ENCODE measurements around the gene LMNTD1.

The LMNTD1 gene

GRCh38 chr12:25578411-25579143 lies 25.5 kb upstream of the LMNTD1 start:
- H3K4me3 ChIP-seq (ENCODE audit: low read depth, low read length) = no peak overlapping the region
- in situ Hi-C loops (cut with HindIII; ENCODE audit: low sequenced_read_pairs) = no loop called here
- no peak for TF ChIP-seq CTCF (IDR thresholded peaks at IDR 0.05; ENCODE audit: low read depth, low read length, missing control alignments)
- DNase-seq (ENCODE audit: low read depth) = no peak

- H3K4me3 ChIP-seq (ENCODE audit: low read depth, low read length) = no peak overlapping the region
- no peak for TF ChIP-seq CTCF (IDR thresholded peaks at IDR 0.05; ENCODE audit: low read depth, low read length, missing control alignments)
- in situ Hi-C loops (cut with HindIII; ENCODE audit: low sequenced_read_pairs) = no loop called here
- DNase-seq (ENCODE audit: low read depth) = no peak
Measured at GRCh38 chr12:25574761-25575160, 21.7 kb upstream of the LMNTD1 start.

- H3K4me3 ChIP-seq (ENCODE audit: low read depth, low read length) = no peak overlapping the region
- no peak for DNase-seq (ENCODE audit: low read depth)
- TF ChIP-seq CTCF (IDR thresholded peaks at IDR 0.05; ENCODE audit: low read depth, low read length, missing control alignments) = no peak
- in situ Hi-C loops (cut with HindIII; ENCODE audit: low sequenced_read_pairs) = no loop called here
Measured at GRCh38 chr12:25573346-25573745, 20.3 kb upstream of the LMNTD1 start.

GRCh38 chr12:25570418-25570817 lies 17.3 kb upstream of the LMNTD1 start:
- no peak for TF ChIP-seq CTCF (IDR thresholded peaks at IDR 0.05; ENCODE audit: low read depth, low read length, missing control alignments)
- DNase-seq (ENCODE audit: low read depth) = no peak
- in situ Hi-C loops (cut with HindIII; ENCODE audit: low sequenced_read_pairs) = no loop called here
- H3K4me3 ChIP-seq (ENCODE audit: low read depth, low read length) = no peak overlapping the region

GRCh38 chr12:25566202-25566949 lies 13.3 kb upstream of the LMNTD1 start:
- in situ Hi-C loops (cut with HindIII; ENCODE audit: low sequenced_read_pairs) = no loop called here
- no peak overlapping the region for H3K4me3 ChIP-seq (ENCODE audit: low read depth, low read length)
- no peak for TF ChIP-seq CTCF (IDR thresholded peaks at IDR 0.05; ENCODE audit: low read depth, low read length, missing control alignments)
- no peak for DNase-seq (ENCODE audit: low read depth)

- DNase-seq (ENCODE audit: low read depth) = no peak
- in situ Hi-C loops (cut with HindIII; ENCODE audit: low sequenced_read_pairs) = no loop called here
- no peak for TF ChIP-seq CTCF (IDR thresholded peaks at IDR 0.05; ENCODE audit: low read depth, low read length, missing control alignments)
- H3K4me3 ChIP-seq (ENCODE audit: low read depth, low read length) = no peak overlapping the region
Measured at GRCh38 chr12:25558586-25558985, 5.5 kb upstream of the LMNTD1 start.

Measured in astrocyte of the cerebellum (primary cell).